OCI-LY7 (cell line): ENCODE results near the gene APC. TPM values are rescaled to one million over a fixed set of nuclear protein-coding genes. Genes with fewer than 3 reads are reported as not detected.

Experiments
- BruUV-seq: library from RNA; stranded (reverse); fragments of 400-500 nt; replicated peaks from 2 replicates; lab custom pipeline; 2021; lab: Mats Ljungman, UMichigan
- CTCF ChIA-PET: fragments of 300-600 bp; sonication (Branson Sonifier 250); formaldehyde crosslinking; loops from one replicate; lab custom pipeline; 2022; ENCODE audit warnings: antibody characterized with exemption; ENCODE audit not compliant: unreplicated experiment; lab: Charles Lee
- POLR2A ChIA-PET: fragments of 300-600 bp; sonication (Branson Sonifier 250); formaldehyde crosslinking; loops from one replicate; lab custom pipeline; 2022; ENCODE audit warnings: antibody characterized with exemption; lab: Charles Lee
- DNase-seq: peaks from one replicate; pipeline ENCODE4 v3.0.0-alpha.2; 2015; ENCODE audit warnings: low spot score
- H2AFZ ChIP-seq: fragments of 200-600 bp; sonication (generic), shearing (Covaris generic); 2 replicates; pipeline ENCODE4 v1.6.1; 2014; ENCODE audit warnings: mild to moderate bottlenecking, antibody characterized with exemption, low read length, moderate library complexity
- H3K27ac ChIP-seq: fragments of 200-600 bp; sonication (generic); 2 replicates; pipeline ENCODE4 v1.5.1; 2014; ENCODE audit warnings: mixed run types, low read depth, mild to moderate bottlenecking, moderate library complexity, low read length, inconsistent platforms; ENCODE audit not compliant: poor library complexity, severe bottlenecking
- H3K36me3 ChIP-seq: fragments of 200-600 bp; sonication (generic); 2 replicates; pipeline ENCODE4 v1.6.1; 2014; ENCODE audit warnings: mild to moderate bottlenecking, antibody characterized with exemption, low read length, moderate library complexity, mixed read lengths; ENCODE audit not compliant: insufficient read depth
- H3K4me1 ChIP-seq: fragments of 200-600 bp; sonication (generic); 2 replicates; pipeline ENCODE4 v1.5.1; 2014; ENCODE audit warnings: mild to moderate bottlenecking, low read length; ENCODE audit not compliant: insufficient read depth, poor library complexity, severe bottlenecking
- H3K4me2 ChIP-seq: fragments of 200-600 bp; sonication (generic); 2 replicates; pipeline ENCODE4 v1.6.1; 2014; ENCODE audit warnings: mild to moderate bottlenecking, low read length
- H3K4me3 ChIP-seq: fragments of 200-600 bp; sonication (generic); 2 replicates; pipeline ENCODE4 v1.5.1; 2014; ENCODE audit warnings: mild to moderate bottlenecking, low read depth, low read length; ENCODE audit not compliant: poor library complexity, severe bottlenecking
- H3K79me2 ChIP-seq: fragments of 200-600 bp; sonication (generic); 2 replicates; pipeline ENCODE4 v1.6.1; 2016; ENCODE audit warnings: low read depth, mild to moderate bottlenecking, low read length, moderate library complexity, mixed read lengths; ENCODE audit not compliant: insufficient read depth
- H3K9me2 ChIP-seq: fragments of 200-600 bp; sonication (generic); 2 replicates; pipeline ENCODE4 v1.6.1; 2016; ENCODE audit warnings: mild to moderate bottlenecking, low read length, mixed read lengths; ENCODE audit not compliant: insufficient read depth
- H3K9me3 ChIP-seq: fragments of 200-600 bp; sonication (generic); 2 replicates; pipeline ENCODE4 v1.6.1; 2014; ENCODE audit warnings: mild to moderate bottlenecking, mixed run types, low read length, mixed read lengths
- H4K20me1 ChIP-seq: fragments of 200-600 bp; sonication (generic); 2 replicates; pipeline ENCODE4 v1.6.1; 2014; ENCODE audit warnings: mild to moderate bottlenecking, antibody characterized with exemption, low read length, moderate library complexity, mixed read lengths; ENCODE audit not compliant: insufficient read depth
- CTCF ChIP-seq: fragments of 200-600 bp; sonication (generic); conservative IDR thresholded peaks from 2 replicates; pipeline ENCODE4 v1.5.1; 2014; ENCODE audit warnings: mild to moderate bottlenecking, antibody characterized with exemption, low read length, moderate library complexity, mixed read lengths
- EZH2phosphoT487 ChIP-seq: fragments of 200-600 bp; sonication (generic); IDR thresholded peaks from 2 replicates; pipeline ENCODE4 v1.6.1; 2018; ENCODE audit warnings: low read depth, borderline replicate concordance, mild to moderate bottlenecking, mixed run types, antibody characterized with exemption, low read length, moderate library complexity, mixed read lengths
- intact Hi-C: fragments of 100-400 bp; cut with micrococcal nuclease; formaldehyde crosslinking; loops from one replicate; pipeline ENCODE4 v1.10.0; 2022; ENCODE audit not compliant: unreplicated experiment
- total RNA-seq, 2 experiments: library from RNA; depleted of rRNA in 1 of 2; stranded (reverse); fragments of >200 nt in 1 of 2; shearing (Covaris generic) in 1 of 2; gene quantifications; 2 replicates each; pipeline ENCODE4 v1.2.3, GENCODE V29; 2014 to 2022

The APC gene
- total RNA-seq, 2 experiments from 2014 or later: 33.1 to 34.8 TPM

- TF ChIP-seq CTCF: no peak
- TF ChIP-seq EZH2phosphoT487: no peak
- intact Hi-C loops: no loop called here
Measured at GRCh38 chr5:112717506-112718082, 20.1 kb upstream of the APC start.

GRCh38 chr5:112718344-112718743 is 19.3 kb upstream of the APC start:
- no peak overlapping the region for H3K4me2 ChIP-seq
- no peak for TF ChIP-seq CTCF
- TF ChIP-seq EZH2phosphoT487: no peak
- no peaks in the 10 kb centered on the region for H3K4me1 ChIP-seq
- ChIA-PET CTCF (no interaction called here), POLR2A (interaction anchor here (0.7 to 2.1 kb wide), 4 partner anchors 10 to 29 kb away, joined by 3 to 8 read pairs (median 4); no protein-coding TSS in a partner anchor)
- BruUV-seq: no TSS peak
- H3K9me3 ChIP-seq: no peaks in the 10 kb centered on the region
- no peak overlapping the region for H3K27ac ChIP-seq
- no peak for DNase-seq
- H3K79me2 ChIP-seq: peaks cover 25% of the 10 kb centered on the region; the same call in 1 of the 2 replicates
- no peaks in the 10 kb centered on the region for H4K20me1 ChIP-seq
- intact Hi-C loops: no loop called here
- no peak overlapping the region for H2AFZ ChIP-seq
- no peaks in the 10 kb centered on the region for H3K9me2 ChIP-seq
- no peaks in the 10 kb centered on the region for H3K36me3 ChIP-seq
- no peak overlapping the region for H3K4me3 ChIP-seq

More at GRCh38 chr5:112717506-112718082, 20.1 kb upstream of the APC start:
- H3K79me2 ChIP-seq: peaks cover 25% of the 10 kb centered on the region; the same call in 1 of the 2 replicates
- BruUV-seq: no TSS peak
- H3K36me3 ChIP-seq: no peaks in the 10 kb centered on the region
- no peaks in the 10 kb centered on the region for H3K9me2 ChIP-seq
- no peak overlapping the region for H3K4me3 ChIP-seq
- no peak for DNase-seq
- H3K4me1 ChIP-seq: no peaks in the 10 kb centered on the region
- no peaks in the 10 kb centered on the region for H3K9me3 ChIP-seq
- no peak overlapping the region for H3K4me2 ChIP-seq
- ChIA-PET POLR2A (interaction anchor here (0.7 to 2.1 kb wide), 3 partner anchors 10 to 30 kb away, joined by 3 to 8 read pairs (median 4); no protein-coding TSS in a partner anchor), CTCF (no interaction called here)
- no peak overlapping the region for H2AFZ ChIP-seq
- no peak overlapping the region for H3K27ac ChIP-seq
- no peaks in the 10 kb centered on the region for H4K20me1 ChIP-seq

- no peaks in the 10 kb centered on the region for H3K36me3 ChIP-seq
- no TSS peak for BruUV-seq
- H3K4me2 ChIP-seq: no peak overlapping the region
- no peak overlapping the region for H3K27ac ChIP-seq
- no peak for DNase-seq
- no peak overlapping the region for H3K4me3 ChIP-seq
- H2AFZ ChIP-seq: no peak overlapping the region
- H3K4me1 ChIP-seq: no peaks in the 10 kb centered on the region
- no peaks in the 10 kb centered on the region; the same call in 1 of the 2 replicates for H4K20me1 ChIP-seq
- no peak for TF ChIP-seq CTCF
- no peak for TF ChIP-seq EZH2phosphoT487
- CTCF ChIA-PET: no interaction called here
- peaks cover 11% of the 10 kb centered on the region; the same call in 1 of the 2 replicates for H3K79me2 ChIP-seq
- H3K9me3 ChIP-seq: no peaks in the 10 kb centered on the region
- POLR2A ChIA-PET: interaction anchor here (0.6 to 2.3 kb wide), 8 partner anchors 8 to 497 kb away, joined by 3 to 7 read pairs (median 4); no protein-coding TSS in a partner anchor
- no peaks in the 10 kb centered on the region for H3K9me2 ChIP-seq
- intact Hi-C loops: no loop called here
Measured at GRCh38 chr5:112720576-112720975, 17.1 kb upstream of the APC start.
